Measurements from ENCODE around the gene PRR20B.
"Not testable (repeated sequence)": the region's sequence is repeated elsewhere in the genome, so short reads cannot be mapped to it uniquely, and the experiment has no call there.

Gene PRR20B

GRCh38 chr13:57147188-57147587 is at the start of gene PRR20B:
TSS of gene PRR20B (plus strand) at chr13:57147488. CDS start at chr13:57147875, 387 bp downstream.
- not testable (repeated sequence) for DNase-seq (ENCODE audit: low read depth)

DNA sequence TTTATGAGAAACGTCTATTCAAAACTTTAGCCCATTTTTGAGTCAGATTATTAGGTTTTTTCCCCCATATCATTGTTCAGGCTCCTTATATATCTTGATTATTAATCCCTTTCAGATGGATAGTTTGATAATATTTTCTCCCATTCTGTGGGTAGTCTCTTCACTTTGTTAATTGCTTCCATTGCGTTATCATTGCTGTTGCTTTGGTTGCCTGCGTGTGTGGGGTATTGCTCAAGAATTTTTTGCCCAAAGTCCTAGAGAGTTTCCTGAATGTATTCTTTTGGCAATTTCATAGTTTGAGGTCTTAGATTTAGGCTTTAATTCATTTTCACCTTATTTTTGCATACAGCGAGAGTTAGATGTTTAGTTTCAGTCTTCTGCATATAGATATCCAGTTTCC is 32.3 kb upstream of the PRR20B start:
- DNase-seq (ENCODE audit: low read depth): no peak

DNA sequence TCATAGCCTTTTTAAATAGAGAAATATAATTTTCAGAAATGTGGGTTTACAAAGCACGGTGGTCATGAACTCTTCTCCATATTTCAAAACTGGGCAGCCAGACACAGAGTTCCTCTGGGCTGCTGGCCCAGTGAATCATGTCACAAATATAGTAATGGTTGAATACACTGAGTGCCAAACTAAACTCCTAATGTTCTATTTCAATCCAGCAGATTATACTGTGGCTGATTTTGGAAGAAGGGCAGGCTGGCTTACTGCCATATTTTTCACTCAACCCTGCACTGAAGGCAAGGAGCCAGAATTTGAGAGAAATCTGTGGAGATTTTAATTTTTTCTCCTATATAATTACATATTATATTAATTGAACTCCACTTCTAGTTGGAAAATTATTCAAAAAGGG is 23.6 kb upstream of the PRR20B start:
- no peak for DNase-seq (ENCODE audit: low read depth)

- DNase-seq (ENCODE audit: low read depth): no peak
Measured at GRCh38 chr13:57128909-57129308, 18.4 kb upstream of the PRR20B start.

GRCh38 chr13:57136093-57136492 is 11.2 kb upstream of the PRR20B start:
- DNase-seq (ENCODE audit: low read depth): no peak

DNA sequence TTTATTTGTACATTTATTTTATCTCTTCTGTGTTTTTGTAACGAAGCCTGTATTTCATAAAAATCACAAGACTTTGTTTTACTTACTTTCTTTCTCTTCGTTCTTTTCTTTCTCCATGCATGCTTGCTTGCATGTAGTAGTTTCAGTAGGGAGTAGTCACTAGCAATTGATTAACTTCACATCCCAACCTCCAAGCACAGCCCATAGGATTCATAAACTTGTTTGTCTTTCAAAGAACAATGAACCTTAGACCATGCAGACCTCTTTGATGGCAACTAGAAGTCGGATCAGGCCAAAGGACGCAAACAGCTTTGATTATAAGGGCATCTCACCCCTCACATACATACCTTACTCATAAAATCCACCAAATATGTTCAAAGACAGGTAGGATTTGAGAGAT is 9.7 kb upstream of the PRR20B start:
- DNase-seq (ENCODE audit: low read depth): no peak

- DNase-seq (ENCODE audit: low read depth): no peak
Measured at GRCh38 chr13:57138988-57139387, 8.3 kb upstream of the PRR20B start.

DNA sequence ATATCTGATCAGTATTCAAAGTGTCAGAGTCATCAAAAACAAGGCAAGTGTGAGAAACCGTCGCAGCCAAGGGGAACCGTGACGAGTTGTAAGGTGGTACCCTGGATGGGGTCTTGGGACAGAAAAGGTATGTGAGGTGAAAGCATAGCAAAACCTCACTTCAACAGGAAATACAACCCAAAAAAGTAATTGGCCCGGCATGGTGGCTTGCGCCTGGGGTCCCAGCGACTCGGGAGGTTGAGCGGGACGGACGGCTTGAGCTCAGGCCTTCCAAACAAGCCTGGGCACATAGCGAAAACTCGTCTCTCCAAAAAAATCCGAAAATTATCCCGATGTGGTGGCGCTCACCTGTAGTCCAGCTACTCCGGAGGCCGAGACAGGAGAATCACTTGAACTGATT is 7.5 kb upstream of the PRR20B start:
- DNase-seq (ENCODE audit: low read depth): not testable (repeated sequence)

GRCh38 chr13:57140235-57140968 is 6.9 kb upstream of the PRR20B start, which contains the start of gene PRR20A:
TSS of gene PRR20A (plus strand) at chr13:57140918. CDS start at chr13:57141305, 387 bp downstream.
- DNase-seq (ENCODE audit: low read depth): not testable (repeated sequence)

GRCh38 chr13:57148106-57148505 is 818 bp downstream of the PRR20B start:
- DNase-seq (ENCODE audit: low read depth): not testable (repeated sequence)

GRCh38 chr13:57153761-57154160 is 6.5 kb downstream of the PRR20B start, which contains the start of gene PRR20C:
TSS of gene PRR20C (plus strand) at chr13:57154061. CDS start at chr13:57154448, 387 bp downstream.
- DNase-seq (ENCODE audit: low read depth): not testable (repeated sequence)

DNA sequence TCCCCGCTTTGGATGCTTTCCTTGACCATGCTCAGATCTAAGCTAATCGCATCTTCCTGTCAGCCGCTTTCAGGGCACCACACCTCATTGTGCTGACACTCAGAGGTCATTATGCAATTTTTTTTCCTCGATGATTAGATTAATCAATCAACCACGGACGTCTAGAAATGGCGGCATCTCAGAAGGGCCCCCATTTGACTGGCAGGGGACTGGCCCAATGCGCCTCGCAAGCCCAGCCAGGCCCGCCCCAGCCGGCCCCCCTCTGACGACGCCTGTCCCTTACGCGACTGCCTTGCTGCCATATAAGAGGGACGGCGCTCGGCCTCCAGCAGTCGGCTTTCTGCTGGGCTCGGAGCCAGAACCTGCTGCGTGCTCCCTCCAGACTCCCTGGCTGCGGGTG is 13.0 kb downstream of the PRR20B start, which contains the start of gene PRR20D:
PRR20D (plus strand) TSS at position 301 of the 400 bp plus-strand sequence. CDS start 387 bp downstream, outside the sequence.
- DNase-seq (ENCODE audit: low read depth): not testable (repeated sequence)

GRCh38 chr13:57166897-57167296 is 19.6 kb downstream of the PRR20B start, which contains the start of gene PRR20E:
TSS of gene PRR20E (plus strand) at chr13:57167197. CDS start at chr13:57167584, 387 bp downstream.
- DNase-seq (ENCODE audit: low read depth): not testable (repeated sequence)

- no peak for DNase-seq (ENCODE audit: low read depth)
Measured at GRCh38 chr13:57191667-57192066, 44.4 kb downstream of the PRR20B start.
